Astrocyte (in vitro differentiated cells and primary cell): ENCODE data around the gene UBE2R2. TPM values are rescaled to one million over a fixed set of nuclear protein-coding genes. Genes with fewer than 3 reads are reported as not detected.

ENCODE experiments used
- DNase-seq: peaks from one replicate; pipeline ENCODE4 v3.0.0-alpha.2; 2010; ENCODE audit warnings: low read depth
- FAIRE-seq: peaks from 2 replicates; lab custom pipeline; 2011; peaks lifted over from hg19 to GRCh38; lab: Jason Lieb, UNC
- H2AFZ ChIP-seq: 2 replicates; pipeline ENCODE4 v1.6.0; 2012; ENCODE audit warnings: low read depth, low read length, inconsistent platforms
- H3K27ac ChIP-seq: 2 replicates; pipeline ENCODE4 v1.5.1; 2011; ENCODE audit warnings: low read depth, low read length, inconsistent platforms
- H3K27me3 ChIP-seq: 2 replicates; pipeline ENCODE4 v1.6.0; 2011; ENCODE audit warnings: low read length, inconsistent platforms; ENCODE audit not compliant: insufficient read depth
- H3K36me3 ChIP-seq: 2 replicates; pipeline ENCODE4 v1.5.1; 2011; ENCODE audit warnings: low read length, inconsistent platforms; ENCODE audit not compliant: insufficient read depth
- H3K4me1 ChIP-seq: 2 replicates; pipeline ENCODE4 v1.5.1; 2011; ENCODE audit warnings: low read length, inconsistent platforms; ENCODE audit not compliant: insufficient read depth
- H3K4me2 ChIP-seq: 2 replicates; pipeline ENCODE4 v1.6.0; 2012; ENCODE audit warnings: low read length, inconsistent platforms
- H3K4me3 ChIP-seq: 2 replicates; pipeline ENCODE4 v1.5.1; 2011; ENCODE audit warnings: low read depth, mild to moderate bottlenecking, low read length, inconsistent platforms; ENCODE audit not compliant: insufficient read depth
- H3K79me2 ChIP-seq: 2 replicates; pipeline ENCODE4 v1.6.0; 2012; ENCODE audit warnings: mild to moderate bottlenecking, low read length, inconsistent platforms; ENCODE audit not compliant: insufficient read depth
- H3K9ac ChIP-seq: 2 replicates; pipeline ENCODE4 v1.6.0; 2012; ENCODE audit warnings: mild to moderate bottlenecking, low read length, inconsistent platforms
- H3K9me3 ChIP-seq: 2 replicates; pipeline ENCODE4 v1.5.1; 2012; ENCODE audit warnings: low read depth, mild to moderate bottlenecking, low read length, inconsistent platforms; ENCODE audit not compliant: insufficient read depth
- H4K20me1 ChIP-seq: 2 replicates; pipeline ENCODE4 v1.6.0; 2012; ENCODE audit warnings: low read length, inconsistent platforms; ENCODE audit not compliant: insufficient read depth
- H3K27ac Mint-ChIP-seq: one replicate; pipeline ENCODE4 v1.8.0; 2021; ENCODE audit warnings: mild to moderate bottlenecking, mixed read lengths; ENCODE audit not compliant: unreplicated experiment
- H3K27me3 Mint-ChIP-seq: one replicate; pipeline ENCODE4 v1.8.0; 2021; ENCODE audit warnings: low read depth, mixed read lengths; ENCODE audit not compliant: unreplicated experiment
- H3K36me3 Mint-ChIP-seq: one replicate; pipeline ENCODE4 v1.8.0; 2021; ENCODE audit warnings: low read depth, mixed read lengths; ENCODE audit not compliant: unreplicated experiment
- H3K4me1 Mint-ChIP-seq: one replicate; pipeline ENCODE4 v1.8.0; 2021; ENCODE audit warnings: low read depth, mixed read lengths; ENCODE audit not compliant: unreplicated experiment
- H3K4me3 Mint-ChIP-seq: one replicate; pipeline ENCODE4 v1.8.0; 2021; ENCODE audit warnings: mild to moderate bottlenecking, moderate library complexity, mixed read lengths; ENCODE audit not compliant: unreplicated experiment
- H3K9me3 Mint-ChIP-seq: one replicate; pipeline ENCODE4 v1.8.0; 2021; ENCODE audit warnings: mild to moderate bottlenecking, mixed read lengths; ENCODE audit not compliant: unreplicated experiment
- EZH2 ChIP-seq: IDR thresholded peaks from 2 replicates; pipeline ENCODE4 v1.6.1; 2012; ENCODE audit warnings: mild to moderate bottlenecking, low read length, inconsistent platforms; ENCODE audit not compliant: insufficient read depth
- total RNA-seq: library from RNA; stranded (reverse); gene quantifications from 2 replicates; pipeline ENCODE4 v1.2.1, GENCODE V29; 2021
- TF ChIP-seq, protein P1 (sequence below): IDR thresholded peaks from 2 replicates; pipeline ENCODE4 v1.5.1; 2011; ENCODE audit warnings: low read depth, mild to moderate bottlenecking, inconsistent platforms, low read length, moderate library complexity; ENCODE audit not compliant: insufficient read depth

The UBE2R2 gene
- total RNA-seq, 1 donor from 2014 or later, result 48.7 TPM

- peaks cover 8% of the 10 kb centered on the region for H3K9me3 Mint-ChIP-seq
- H3K4me1 Mint-ChIP-seq, result peaks cover 6% of the 10 kb centered on the region
- Histone ChIP-seq H3K27ac (no peak overlapping the region), H3K9ac (no peak overlapping the region), H3K4me2 (no peak overlapping the region), H3K4me3 (no peak overlapping the region), H4K20me1 (no peaks in the 10 kb centered on the region), H3K36me3 (no peaks in the 10 kb centered on the region), H3K27me3 (peaks cover 9% of the 10 kb centered on the region), H3K4me1 (peaks cover 5% of the 10 kb centered on the region), H3K9me3 (peaks cover 3% of the 10 kb centered on the region), H2AFZ (no peak overlapping the region), H3K79me2 (no peaks in the 10 kb centered on the region)
- H3K36me3 Mint-ChIP-seq, result peaks cover 4% of the 10 kb centered on the region
- no peak overlapping the region for H3K4me3 Mint-ChIP-seq
- H3K27ac Mint-ChIP-seq, result no peak overlapping the region
- H3K27me3 Mint-ChIP-seq, result peaks cover 18% of the 10 kb centered on the region
- TF ChIP-seq EZH2, result no peak
- TF ChIP-seq, protein P1, sequence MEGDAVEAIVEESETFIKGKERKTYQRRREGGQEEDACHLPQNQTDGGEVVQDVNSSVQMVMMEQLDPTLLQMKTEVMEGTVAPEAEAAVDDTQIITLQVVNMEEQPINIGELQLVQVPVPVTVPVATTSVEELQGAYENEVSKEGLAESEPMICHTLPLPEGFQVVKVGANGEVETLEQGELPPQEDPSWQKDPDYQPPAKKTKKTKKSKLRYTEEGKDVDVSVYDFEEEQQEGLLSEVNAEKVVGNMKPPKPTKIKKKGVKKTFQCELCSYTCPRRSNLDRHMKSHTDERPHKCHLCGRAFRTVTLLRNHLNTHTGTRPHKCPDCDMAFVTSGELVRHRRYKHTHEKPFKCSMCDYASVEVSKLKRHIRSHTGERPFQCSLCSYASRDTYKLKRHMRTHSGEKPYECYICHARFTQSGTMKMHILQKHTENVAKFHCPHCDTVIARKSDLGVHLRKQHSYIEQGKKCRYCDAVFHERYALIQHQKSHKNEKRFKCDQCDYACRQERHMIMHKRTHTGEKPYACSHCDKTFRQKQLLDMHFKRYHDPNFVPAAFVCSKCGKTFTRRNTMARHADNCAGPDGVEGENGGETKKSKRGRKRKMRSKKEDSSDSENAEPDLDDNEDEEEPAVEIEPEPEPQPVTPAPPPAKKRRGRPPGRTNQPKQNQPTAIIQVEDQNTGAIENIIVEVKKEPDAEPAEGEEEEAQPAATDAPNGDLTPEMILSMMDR, result no peak
- DNase-seq (no peak), FAIRE-seq (no peak)
Observed at GRCh38 chr9:33781736-33782135, 35.2 kb upstream of the UBE2R2 start.

DNA sequence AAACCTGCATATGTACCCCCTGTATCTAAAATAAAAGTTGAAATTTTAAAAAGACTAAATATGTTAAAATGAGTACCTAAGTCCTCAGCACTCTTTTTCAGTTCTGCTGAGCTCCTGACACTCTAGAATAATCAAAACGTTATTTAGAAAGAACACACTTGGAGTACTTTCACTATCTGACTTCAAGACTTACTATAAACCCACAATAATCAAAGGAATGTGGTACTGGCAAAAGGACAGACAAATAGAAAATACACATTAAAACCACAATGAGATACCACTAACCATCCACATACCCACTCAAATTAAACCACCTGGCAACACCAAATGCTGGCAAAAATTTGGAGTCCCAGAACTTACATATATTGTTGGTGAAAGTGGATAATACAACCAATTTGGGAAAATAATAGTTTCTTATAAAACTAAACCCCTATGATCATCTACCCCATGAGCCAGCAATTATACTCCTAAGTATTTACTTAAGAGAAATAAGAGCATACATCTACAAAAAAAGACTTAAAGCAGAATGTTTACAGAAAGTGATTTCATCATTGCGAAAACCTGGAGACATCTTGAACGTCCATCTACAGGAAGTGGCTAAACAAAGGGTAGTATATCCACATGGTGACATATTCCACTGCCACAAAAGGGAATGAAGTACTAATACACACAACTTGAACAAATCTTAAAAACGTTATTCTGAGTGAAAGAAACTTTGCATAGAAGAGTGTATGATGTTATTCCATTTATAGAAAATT is 34.4 kb upstream of the UBE2R2 start:
- DNase-seq, result peak; percentile 78
- H3K4me3 Mint-ChIP-seq, result no peak overlapping the region
- H3K4me2 ChIP-seq, result no peak overlapping the region

More for the DNA sequence above, 34.4 kb upstream of the UBE2R2 start:
- no peaks in the 10 kb centered on the region for H3K79me2 ChIP-seq
- peak; percentile 41 for FAIRE-seq
- TF ChIP-seq, protein P1, result no peak
- no peak for TF ChIP-seq EZH2
- H3K36me3 Mint-ChIP-seq, result peaks cover 5% of the 10 kb centered on the region
- H3K4me1 ChIP-seq, result peaks cover 5% of the 10 kb centered on the region
- H3K27me3 ChIP-seq, result peaks cover 13% of the 10 kb centered on the region
- peaks cover 6% of the 10 kb centered on the region for H3K4me1 Mint-ChIP-seq
- peaks cover 8% of the 10 kb centered on the region for H3K9me3 Mint-ChIP-seq
- H3K27me3 Mint-ChIP-seq, result peaks cover 22% of the 10 kb centered on the region
- no peak overlapping the region for H2AFZ ChIP-seq
- H3K9me3 ChIP-seq, result peaks cover 3% of the 10 kb centered on the region
- H4K20me1 ChIP-seq, result no peaks in the 10 kb centered on the region
- no peak overlapping the region for H3K27ac ChIP-seq
- no peak overlapping the region for H3K9ac ChIP-seq
- no peak overlapping the region for H3K27ac Mint-ChIP-seq
- H3K36me3 ChIP-seq, result no peaks in the 10 kb centered on the region
- H3K4me3 ChIP-seq, result no peak overlapping the region
